ENCODE results near the gene ADAMTS16. TPM values are rescaled to one million over a fixed set of nuclear protein-coding genes. Genes with fewer than 3 reads are reported as not detected.

The ADAMTS16 gene
- total RNA-seq, 1 donor from 2014 or later, result 3.7 TPM

GRCh38 chr5:5276430-5276829, 136.3 kb downstream of the ADAMTS16 start:
- no peak for DNase-seq (ENCODE audit: low spot score in 2 of 2)
- FAIRE-seq, result no peak

- FAIRE-seq (no peak), DNase-seq (ENCODE audit: low spot score in 2 of 2) (no peak)
Measured at GRCh38 chr5:5276951-5277517, 136.9 kb downstream of the ADAMTS16 start.

- DNase-seq (ENCODE audit: low spot score in 2 of 2), result no peak
- no peak for FAIRE-seq
Measured at GRCh38 chr5:5278201-5278814, 138.2 kb downstream of the ADAMTS16 start.

GRCh38 chr5:5278815-5279381, 138.8 kb downstream of the ADAMTS16 start:
- no peak for FAIRE-seq

GRCh38 chr5:5285906-5286305, 145.8 kb downstream of the ADAMTS16 start:
- no peak for FAIRE-seq
- DNase-seq (ENCODE audit: low spot score in 2 of 2), result no peak

More at GRCh38 chr5:5278815-5279381, 138.8 kb downstream of the ADAMTS16 start:
- no peak for DNase-seq (ENCODE audit: low spot score in 2 of 2)

- DNase-seq (ENCODE audit: low spot score in 2 of 2), result no peak
- no peak for FAIRE-seq
Measured at GRCh38 chr5:5287419-5287818, 147.3 kb downstream of the ADAMTS16 start.

- FAIRE-seq (no peak), DNase-seq (ENCODE audit: low spot score in 2 of 2) (no peak)
Measured at GRCh38 chr5:5288201-5288600, 148.1 kb downstream of the ADAMTS16 start.

GRCh38 chr5:5289537-5289936, 149.4 kb downstream of the ADAMTS16 start:
- FAIRE-seq (no peak), DNase-seq (ENCODE audit: low spot score in 2 of 2) (no peak)

- DNase-seq (ENCODE audit: low spot score in 2 of 2), result no peak
- FAIRE-seq, result no peak
Measured at GRCh38 chr5:5290674-5291334, 150.7 kb downstream of the ADAMTS16 start.

GRCh38 chr5:5291357-5291756, 151.2 kb downstream of the ADAMTS16 start:
- DNase-seq (ENCODE audit: low spot score in 2 of 2) (no peak), FAIRE-seq (no peak)

- FAIRE-seq (no peak), DNase-seq (ENCODE audit: low spot score in 2 of 2) (no peak)
Measured at GRCh38 chr5:5293029-5293428, 152.9 kb downstream of the ADAMTS16 start.

GRCh38 chr5:5294429-5294828, 154.3 kb downstream of the ADAMTS16 start:
- FAIRE-seq, result no peak
- DNase-seq (ENCODE audit: low spot score in 2 of 2), result no peak

GRCh38 chr5:5295351-5295750, 155.2 kb downstream of the ADAMTS16 start:
- DNase-seq (ENCODE audit: low spot score in 2 of 2) (no peak), FAIRE-seq (no peak)

GRCh38 chr5:5296051-5296450, 155.9 kb downstream of the ADAMTS16 start:
- no peak for FAIRE-seq
- no peak for DNase-seq (ENCODE audit: low spot score in 2 of 2)

GRCh38 chr5:5297432-5298067, 157.4 kb downstream of the ADAMTS16 start:
- DNase-seq (ENCODE audit: low spot score in 2 of 2) (no peak), FAIRE-seq (no peak)

GRCh38 chr5:5298068-5298633, 158.0 kb downstream of the ADAMTS16 start:
- FAIRE-seq, result no peak
- no peak for DNase-seq (ENCODE audit: low spot score in 2 of 2)

- DNase-seq (ENCODE audit: low spot score in 2 of 2) (no peak), FAIRE-seq (no peak)
Measured at GRCh38 chr5:5298841-5299541, 158.9 kb downstream of the ADAMTS16 start.

GRCh38 chr5:5301176-5301575, 161.0 kb downstream of the ADAMTS16 start:
- no peak for DNase-seq (ENCODE audit: low spot score in 2 of 2)

GRCh38 chr5:5302201-5302600, 162.1 kb downstream of the ADAMTS16 start:
- FAIRE-seq, result no peak

More at GRCh38 chr5:5301176-5301575, 161.0 kb downstream of the ADAMTS16 start:
- FAIRE-seq, result no peak

GRCh38 chr5:5303242-5303641, 163.1 kb downstream of the ADAMTS16 start:
- no peak for FAIRE-seq
- DNase-seq (ENCODE audit: low spot score in 2 of 2), result no peak

More at GRCh38 chr5:5302201-5302600, 162.1 kb downstream of the ADAMTS16 start:
- no peak for DNase-seq (ENCODE audit: low spot score in 2 of 2)
